K562 (cell line): Measurements from ENCODE around the gene ZEB2. TPM values are rescaled to one million over a fixed set of nuclear protein-coding genes. Genes with fewer than 3 reads are reported as not detected.
A peak's percentile ranks its signal among the peaks of the same experiment; 100 is the strongest.

Source experiments
- ETV6 ChIP-seq, 3 experiments: fragments of 150-350 bp in 1 of 3; sonication (generic) in 1 of 3; formaldehyde crosslinking in 1 of 3; IDR thresholded peaks; 2 replicates each; pipeline versions ENCODE4 v1.6.1 to v1.8.0; 2014 to 2022; ENCODE audit warnings: borderline replicate concordance in 2 of 3, low read depth in 2 of 3, antibody characterized with exemption in 1 of 3, low read length in 1 of 3, mild to moderate bottlenecking in 1 of 3, missing genetic modification reagents in 1 of 3
- FUS ChIP-seq: fragments of 200-400 bp; formaldehyde crosslinking; optimal IDR thresholded peaks from 2 replicates; pipeline ENCODE3; 2017; ENCODE audit warnings: low read depth, low read length
- ID3 ChIP-seq, 2 experiments: fragments of 250-450 bp in 1 of 2; fragments of 450-650 bp in 1 of 2; sonication (Bioruptor Pico) in 1 of 2; IDR thresholded peaks; 2 replicates each; pipeline versions ENCODE4 v1.6.1 to v1.8.0; 2016 to 2021; ENCODE audit warnings: mild to moderate bottlenecking in 2 of 2, moderate library complexity in 2 of 2, missing compliant biosample characterization in 1 of 2, missing genetic modification characterization in 1 of 2
- NCOA4 ChIP-seq: fragments of 450-650 bp; IDR thresholded peaks from 2 replicates; pipeline ENCODE4 v1.6.1; 2018; ENCODE audit warnings: mild to moderate bottlenecking; ENCODE audit not compliant: partially characterized antibody
- TAF7 ChIP-seq: fragments of 450-650 bp; IDR thresholded peaks from 2 replicates; pipeline ENCODE4 v1.6.1; 2016; ENCODE audit warnings: missing genetic modification characterization, missing compliant biosample characterization
- TBL1XR1 ChIP-seq, 2 experiments: IDR thresholded peaks; 2 replicates each; pipeline ENCODE4 v1.6.1; 2012; ENCODE audit warnings: improper control_type of control experiment in 2 of 2, low read length in 2 of 2, mild to moderate bottlenecking in 1 of 2
- THAP12 ChIP-seq: fragments of 250-450 bp; sonication (Bioruptor Pico); IDR thresholded peaks from 2 replicates; pipeline ENCODE4 v1.9.0; 2021; ENCODE audit warnings: mild to moderate bottlenecking, inconsistent platforms
- polyA plus RNA-seq, 8 experiments: library from polyadenylated mRNA; depleted of rRNA in 4 of 8; stranded (reverse) in 5 of 8; unstranded in 3 of 8; fragments of >200 nt; fragmentation: Nextera tagmentation in 2 of 8; fragmentation: Illumina TruSeq in 1 of 8; extraction: Ambion mirVana in 2 of 8; extraction: Trizol in 1 of 8; gene quantifications; 2 replicates each; pipeline versions ENCODE4 v1.2.1 to v1.2.3, GENCODE V29; 2011 to 2014; ENCODE audit warnings: inconsistent platforms in 1 of 8, missing spikeins in 1 of 8
- total RNA-seq, 7 experiments: library from RNA; depleted of rRNA in 6 of 7; stranded (reverse); fragments of >200 nt in 6 of 7; fragmentation: Illumina TruSeq in 2 of 7; extraction: Trizol in 2 of 7; gene quantifications; 2 replicates each; pipeline versions ENCODE4 v1.2.1 to v1.2.3, GENCODE V29; 2011 to 2021; ENCODE audit warnings: low replicate concordance in 1 of 7
- TF ChIP-seq, protein P1 (sequence below), 2 experiments: fragments of 450-650 bp; IDR thresholded peaks; 2 replicates each; pipeline ENCODE4 v1.6.1; 2016; ENCODE audit warnings: mild to moderate bottlenecking in 2 of 2, borderline replicate concordance in 1 of 2, low read depth in 1 of 2, moderate library complexity in 1 of 2
- TF ChIP-seq, protein P2 (sequence below): fragments of 450-650 bp; formaldehyde crosslinking; IDR thresholded peaks from 2 replicates; pipeline ENCODE4 v1.4.0; 2020; ENCODE audit warnings: mild to moderate bottlenecking, moderate library complexity

ZEB2 gene
- total and polyA plus RNA-seq, 9 of the 15 experiments (the other 6 are each of a cell fraction or from before 2014, with no cell fraction given): 15.1 to 113 (median 72.3) TPM

GRCh38 chr2:144522897-144523595, 3.1 kb upstream of the ZEB2 start (continued):
- TF ChIP-seq, protein P1, sequence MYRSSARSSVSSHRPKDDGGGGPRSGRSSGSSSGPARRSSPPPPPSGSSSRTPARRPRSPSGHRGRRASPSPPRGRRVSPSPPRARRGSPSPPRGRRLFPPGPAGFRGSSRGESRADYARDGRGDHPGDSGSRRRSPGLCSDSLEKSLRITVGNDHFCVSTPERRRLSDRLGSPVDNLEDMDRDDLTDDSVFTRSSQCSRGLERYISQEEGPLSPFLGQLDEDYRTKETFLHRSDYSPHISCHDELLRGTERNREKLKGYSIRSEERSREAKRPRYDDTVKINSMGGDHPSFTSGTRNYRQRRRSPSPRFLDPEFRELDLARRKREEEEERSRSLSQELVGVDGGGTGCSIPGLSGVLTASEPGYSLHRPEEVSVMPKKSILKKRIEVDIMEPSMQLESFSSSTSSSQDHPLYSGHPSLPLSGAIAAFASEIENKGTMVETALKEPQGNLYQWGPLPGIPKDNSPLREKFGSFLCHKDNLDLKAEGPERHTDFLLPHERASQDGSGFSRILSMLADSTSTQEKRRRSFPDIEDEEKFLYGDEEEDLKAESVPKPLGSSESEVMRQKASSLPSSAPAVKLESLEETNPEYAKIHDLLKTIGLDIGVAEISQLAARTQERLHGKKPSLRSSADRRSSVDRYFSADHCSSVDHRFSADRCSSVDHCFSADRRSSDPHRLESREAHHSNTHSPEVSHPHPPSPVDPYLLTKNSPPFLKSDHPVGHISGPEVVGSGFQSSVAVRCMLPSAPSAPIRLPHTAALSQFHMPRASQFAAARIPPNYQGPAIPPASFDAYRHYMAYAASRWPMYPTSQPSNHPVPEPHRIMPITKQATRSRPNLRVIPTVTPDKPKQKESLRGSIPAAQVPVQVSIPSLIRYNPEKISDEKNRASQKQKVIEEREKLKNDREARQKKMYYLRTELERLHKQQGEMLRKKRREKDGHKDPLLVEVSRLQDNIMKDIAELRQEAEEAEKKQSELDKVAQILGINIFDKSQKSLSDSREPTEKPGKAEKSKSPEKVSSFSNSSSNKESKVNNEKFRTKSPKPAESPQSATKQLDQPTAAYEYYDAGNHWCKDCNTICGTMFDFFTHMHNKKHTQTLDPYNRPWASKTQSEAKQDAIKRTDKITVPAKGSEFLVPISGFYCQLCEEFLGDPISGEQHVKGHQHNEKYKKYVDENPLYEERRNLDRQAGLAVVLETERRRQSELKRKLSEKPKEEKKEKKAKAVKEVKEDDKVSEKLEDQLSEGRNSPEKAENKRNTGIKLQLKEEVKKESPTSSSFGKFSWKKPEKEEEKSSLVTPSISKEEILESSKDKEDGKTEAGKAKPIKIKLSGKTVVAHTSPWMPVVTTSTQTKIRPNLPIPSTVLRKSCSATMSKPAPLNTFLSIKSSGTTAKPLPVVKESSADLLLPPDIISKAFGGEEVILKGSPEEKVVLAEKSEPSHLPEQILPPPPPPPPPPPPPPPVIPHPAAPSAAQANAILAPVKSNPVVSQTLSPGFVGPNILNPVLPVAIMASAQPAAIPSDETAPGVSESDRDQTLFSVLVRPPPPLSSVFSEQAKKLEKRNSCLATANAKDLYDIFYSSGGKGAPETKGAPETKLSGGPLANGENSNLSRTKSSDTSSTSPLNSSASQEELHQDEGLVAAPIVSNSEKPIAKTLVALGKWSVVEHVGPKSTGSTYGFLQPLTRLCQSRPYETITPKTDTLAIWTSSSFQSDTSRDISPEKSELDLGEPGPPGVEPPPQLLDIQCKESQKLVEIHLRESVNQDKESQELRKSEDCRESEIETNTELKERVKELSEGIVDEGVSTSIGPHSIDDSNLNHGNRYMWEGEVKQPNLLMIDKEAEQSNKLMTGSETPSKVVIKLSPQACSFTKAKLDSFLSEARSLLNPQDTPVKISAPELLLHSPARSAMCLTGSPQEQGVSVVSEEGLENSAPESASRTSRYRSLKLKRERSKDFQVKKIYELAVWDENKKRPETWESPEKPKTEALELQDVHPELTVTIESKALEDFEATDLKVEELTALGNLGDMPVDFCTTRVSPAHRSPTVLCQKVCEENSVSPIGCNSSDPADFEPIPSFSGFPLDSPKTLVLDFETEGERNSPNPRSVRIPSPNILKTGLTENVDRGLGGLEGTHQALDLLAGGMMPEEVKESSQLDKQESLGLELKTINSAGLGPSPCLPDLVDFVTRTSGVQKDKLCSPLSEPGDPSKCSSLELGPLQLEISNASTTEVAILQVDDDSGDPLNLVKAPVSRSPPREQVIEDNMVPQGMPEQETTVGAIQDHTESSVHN (IDR thresholded peaks at IDR 0.05; ENCODE audit: borderline replicate concordance in 1 of 2, low read depth in 1 of 2): no peak
- no peak for TF ChIP-seq ETV6 (IDR thresholded peaks at IDR 0.05; ENCODE audit: borderline replicate concordance in 1 of 2, low read depth in 2 of 2, low read length in 1 of 2)
- TF ChIP-seq ETV6 (CRISPR knock-in tag; IDR thresholded peaks at IDR 0.05; ENCODE audit: borderline replicate concordance): no peak
- no peak for TF ChIP-seq FUS
- TF ChIP-seq TAF7 (tag): no peak
- 0 out of 4 replicates have a peak, but pooled peaks of 1 of the 2 experiments have one; percentile 19 for TF ChIP-seq TBL1XR1 (IDR thresholded peaks at IDR 0.05; ENCODE audit: low read length in 2 of 2)
- TF ChIP-seq NCOA4: no peak
- TF ChIP-seq ID3 (CRISPR knock-in tag; IDR thresholded peaks at IDR 0.05): no peak
- no peak for TF ChIP-seq ID3 (tag; IDR thresholded peaks at IDR 0.05)
- TF ChIP-seq, protein P2, sequence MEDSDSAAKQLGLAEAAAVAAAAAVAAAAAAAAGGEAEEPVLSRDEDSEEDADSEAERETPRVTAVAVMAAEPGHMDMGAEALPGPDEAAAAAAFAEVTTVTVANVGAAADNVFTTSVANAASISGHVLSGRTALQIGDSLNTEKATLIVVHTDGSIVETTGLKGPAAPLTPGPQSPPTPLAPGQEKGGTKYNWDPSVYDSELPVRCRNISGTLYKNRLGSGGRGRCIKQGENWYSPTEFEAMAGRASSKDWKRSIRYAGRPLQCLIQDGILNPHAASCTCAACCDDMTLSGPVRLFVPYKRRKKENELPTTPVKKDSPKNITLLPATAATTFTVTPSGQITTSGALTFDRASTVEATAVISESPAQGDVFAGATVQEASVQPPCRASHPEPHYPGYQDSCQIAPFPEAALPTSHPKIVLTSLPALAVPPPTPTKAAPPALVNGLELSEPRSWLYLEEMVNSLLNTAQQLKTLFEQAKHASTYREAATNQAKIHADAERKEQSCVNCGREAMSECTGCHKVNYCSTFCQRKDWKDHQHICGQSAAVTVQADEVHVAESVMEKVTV (CRISPR knock-in tag): no peak
- TF ChIP-seq THAP12 (CRISPR knock-in tag): no peak
